DND-41 (cell line): ENCODE results near the gene CDK3.

Source experiments
- ATAC-seq: fragments of 200-7000 bp; cut with Tn5 transposase; 3 replicates; pipeline ENCODE4 v1.9.1; 2021; ENCODE audit warnings: low read depth; ENCODE audit not compliant: insufficient read depth
- DNase-seq: peaks from one replicate; pipeline ENCODE4 v3.0.0-alpha.2; 2020
- H2AFZ ChIP-seq: 2 replicates; pipeline ENCODE4 v1.6.0; 2012; ENCODE audit warnings: low read depth, low read length
- H3K27ac ChIP-seq: 2 replicates; pipeline ENCODE4 v1.5.1; 2012; ENCODE audit warnings: low read length, inconsistent platforms
- H3K27me3 ChIP-seq: fragments of 200-600 bp; sonication (generic); 2 replicates; pipeline ENCODE4 v1.6.0; 2012; ENCODE audit warnings: low read length, mild to moderate bottlenecking, inconsistent platforms; ENCODE audit not compliant: insufficient read depth, poor library complexity
- H3K36me3 ChIP-seq: 2 replicates; pipeline ENCODE4 v1.5.1; 2012; ENCODE audit warnings: low read length, inconsistent platforms; ENCODE audit not compliant: insufficient read depth
- H3K4me1 ChIP-seq: 2 replicates; pipeline ENCODE4 v1.5.1; 2012; ENCODE audit warnings: mild to moderate bottlenecking, low read length; ENCODE audit not compliant: insufficient read depth
- H3K4me2 ChIP-seq: 2 replicates; pipeline ENCODE4 v1.6.0; 2012; ENCODE audit warnings: mild to moderate bottlenecking, moderate library complexity, low read length, inconsistent platforms; ENCODE audit not compliant: insufficient read depth
- H3K4me3 ChIP-seq, 2 experiments: fragments of 200-600 bp in 1 of 2; shearing (Covaris generic) in 1 of 2; 2 replicates each; pipeline ENCODE4 v1.5.1; 2012 to 2016; ENCODE audit warnings: inconsistent platforms in 2 of 2, low read length in 2 of 2, mild to moderate bottlenecking in 2 of 2, low read depth in 1 of 2, moderate library complexity in 1 of 2
- H3K79me2 ChIP-seq: 2 replicates; pipeline ENCODE4 v1.6.0; 2012; ENCODE audit warnings: low read length, inconsistent platforms; ENCODE audit not compliant: insufficient read depth
- H3K9ac ChIP-seq: 2 replicates; pipeline ENCODE4 v1.6.0; 2012; ENCODE audit warnings: low read depth, mild to moderate bottlenecking, inconsistent platforms, low read length, moderate library complexity
- H3K9me3 ChIP-seq: 2 replicates; pipeline ENCODE4 v1.5.1; 2012; ENCODE audit warnings: low read length, moderate library complexity, mild to moderate bottlenecking, inconsistent platforms; ENCODE audit not compliant: insufficient read depth, severe bottlenecking
- H4K20me1 ChIP-seq: 2 replicates; pipeline ENCODE4 v1.6.0; 2012; ENCODE audit warnings: low read length; ENCODE audit not compliant: insufficient read depth
- CTCF ChIP-seq: IDR thresholded peaks from 2 replicates; pipeline ENCODE4 v1.5.1; 2012; ENCODE audit warnings: borderline replicate concordance, low read length, moderate library complexity, mild to moderate bottlenecking; ENCODE audit not compliant: poor library complexity, severe bottlenecking; ENCODE audit errors: extremely low read depth
- EZH2 ChIP-seq: IDR thresholded peaks from 3 replicates; pipeline ENCODE4 v1.6.1; 2012; ENCODE audit warnings: borderline replicate concordance, low read depth, mild to moderate bottlenecking, moderate library complexity, low read length, inconsistent platforms; ENCODE audit not compliant: severe bottlenecking

CDK3 gene

GRCh38 chr17:75978938-75979704, 21.5 kb upstream of the CDK3 start, which contains the start of the genes ACOX1 and TEN1:
Gene ACOX1 (minus strand): TSS chr17:75979166. CDS start chr17:75979073, 93 bp downstream.
Gene TEN1 (plus strand): TSS chr17:75979240. CDS start chr17:75986193, 6,953 bp downstream.
- ATAC-seq (peak; percentile 98), DNase-seq (peak; percentile 98)
- no peaks in the 10 kb centered on the region for H3K27me3 ChIP-seq
- H3K79me2 ChIP-seq: peaks cover 30% of the 10 kb centered on the region
- peaks cover 36% of the 10 kb centered on the region for H3K4me1 ChIP-seq
- peak within 1 kb of the TSS; percentile 78 for H3K9ac ChIP-seq
- H3K4me3 ChIP-seq: peak within 1 kb of the TSS; percentile 73 to 83
- peak within 1 kb of the TSS; percentile 98 for H3K27ac ChIP-seq
- H4K20me1 ChIP-seq: no peaks in the 10 kb centered on the region
- H2AFZ ChIP-seq: peak within 1 kb of the TSS; percentile 93
- no peak for TF ChIP-seq EZH2
- TF ChIP-seq CTCF: no peak
- H3K4me2 ChIP-seq: peak within 1 kb of the TSS; percentile 74
- H3K9me3 ChIP-seq: no peaks in the 10 kb centered on the region
- H3K36me3 ChIP-seq: no peaks in the 10 kb centered on the region; the same call in 1 of the 2 replicates

DNA sequence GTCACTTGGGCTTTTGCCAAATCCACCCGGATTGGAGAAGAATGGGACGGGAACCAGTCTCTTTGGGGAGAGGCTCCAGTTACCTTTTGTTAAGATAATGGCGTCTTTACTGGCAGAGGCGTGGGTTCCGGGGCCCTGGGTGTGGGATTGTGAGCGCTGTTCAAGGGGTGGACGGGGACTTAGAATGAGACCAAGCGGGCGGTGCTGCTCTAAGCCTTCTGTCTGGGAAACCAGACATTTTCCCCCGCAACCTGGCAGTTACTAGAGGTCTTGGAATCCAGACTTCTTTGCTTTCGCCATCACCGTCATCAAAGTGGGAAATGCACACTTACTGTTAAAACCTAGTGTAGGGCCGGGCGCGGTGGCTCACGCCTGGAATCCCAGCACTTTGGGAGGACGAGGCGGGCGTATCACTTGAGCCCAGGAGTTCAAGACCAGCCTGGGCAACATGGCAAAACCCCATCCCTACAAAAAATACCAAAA, 20.9 kb upstream of the CDK3 start:
- H3K36me3 ChIP-seq: no peaks in the 10 kb centered on the region; the same call in 1 of the 2 replicates
- TF ChIP-seq EZH2 (no peak), CTCF (no peak)
- H3K4me3 ChIP-seq: peak overlapping the region; percentile 73 to 83
- no peaks in the 10 kb centered on the region for H3K27me3 ChIP-seq
- H2AFZ ChIP-seq: peak overlapping the region; percentile 93
- no peaks in the 10 kb centered on the region for H3K9me3 ChIP-seq
- H3K4me1 ChIP-seq: peaks cover 36% of the 10 kb centered on the region
- H3K27ac ChIP-seq: peak overlapping the region; percentile 98
- ATAC-seq (peak; percentile 26), DNase-seq (no peak)
- H3K9ac ChIP-seq: peak overlapping the region; percentile 78
- peaks cover 32% of the 10 kb centered on the region for H3K79me2 ChIP-seq
- no peaks in the 10 kb centered on the region for H4K20me1 ChIP-seq
- H3K4me2 ChIP-seq: peak overlapping the region; percentile 74

- peak overlapping the region; percentile 98 for H3K27ac ChIP-seq
- H3K27me3 ChIP-seq: no peaks in the 10 kb centered on the region
- DNase-seq (no peak), ATAC-seq (no peak)
- peak overlapping the region; percentile 74 for H3K4me2 ChIP-seq
- H3K79me2 ChIP-seq: peaks cover 30% of the 10 kb centered on the region
- no peaks in the 10 kb centered on the region for H3K9me3 ChIP-seq
- no peaks in the 10 kb centered on the region for H4K20me1 ChIP-seq
- H3K36me3 ChIP-seq: no peaks in the 10 kb centered on the region; the same call in 1 of the 2 replicates
- TF ChIP-seq CTCF (no peak), EZH2 (no peak)
- H3K9ac ChIP-seq: peak overlapping the region; percentile 78
- H3K4me1 ChIP-seq: peaks cover 36% of the 10 kb centered on the region
- peak overlapping the region; percentile 73 to 83 for H3K4me3 ChIP-seq
- peak overlapping the region; percentile 93 for H2AFZ ChIP-seq
These were observed 20.3 kb upstream of the CDK3 start for GRCh38 chr17:75980188-75981018.
